ENCODE data around the gene ZNF76.
"Not testable (repeated sequence)": the region's sequence is repeated elsewhere in the genome, so short reads cannot be mapped to it uniquely, and the experiment has no call there.

Gene ZNF76

DNA sequence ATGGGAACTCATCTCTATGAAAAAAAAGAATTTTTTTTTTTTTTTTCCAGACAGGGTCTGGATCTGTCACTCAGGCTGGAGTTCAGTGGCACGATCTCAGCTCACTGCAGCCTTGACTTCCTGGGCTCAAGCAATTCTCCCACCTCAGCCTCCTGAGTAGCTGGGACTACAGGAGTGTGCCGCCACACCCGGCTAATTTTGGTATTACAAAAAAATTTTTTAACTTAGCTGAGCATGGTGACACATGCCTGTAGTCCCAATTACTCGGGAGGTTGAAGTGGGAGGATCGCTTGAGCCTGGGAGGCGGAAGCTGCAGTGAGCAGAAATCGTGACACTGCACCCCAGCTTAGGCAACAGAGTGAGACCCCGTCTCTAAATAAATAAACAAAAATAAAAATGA is 45.6 kb downstream of the ZNF76 start:
- Mint-ChIP-seq H3K27ac (peak overlapping the region; percentile 24), H3K4me3 (no peak overlapping the region), H3K4me1 (peaks cover 88% of the 10 kb centered on the region), H3K27me3 (no peaks in the 10 kb centered on the region), H3K9me3 (no peaks in the 10 kb centered on the region), H3K36me3 (peaks cover 70% of the 10 kb centered on the region)
- CTCF ChIA-PET, result interaction anchor here (0.8 to 1.7 kb wide), 4 partner anchors 10 to 37 kb away, joined by 3 to 7 read pairs (median 6); no protein-coding TSS in a partner anchor
- peak; percentile 38 for DNase-seq

- peaks cover 88% of the 10 kb centered on the region for H3K4me1 Mint-ChIP-seq
- not testable (repeated sequence) for DNase-seq, H3K9me3 Mint-ChIP-seq, H3K4me3 Mint-ChIP-seq, H3K27me3 Mint-ChIP-seq, H3K27ac Mint-ChIP-seq
- CTCF ChIA-PET, result interaction anchor here (5.9 kb wide), 1 partner anchor 9 kb away, joined by 57 read pairs; the partner anchor contains the start of gene DEF6
- peaks cover 75% of the 10 kb centered on the region for H3K36me3 Mint-ChIP-seq
These were observed 47.6 kb downstream of the ZNF76 start for GRCh38 chr6:35307138-35307537.

GRCh38 chr6:35308543-35308942 is 49.0 kb downstream of the ZNF76 start:
- CTCF ChIA-PET, result interaction anchor here (5.9 kb wide), 1 partner anchor 10 kb away, joined by 57 read pairs; the partner anchor contains the start of gene DEF6
- H3K27me3 Mint-ChIP-seq, H3K27ac Mint-ChIP-seq, H3K4me3 Mint-ChIP-seq, H3K9me3 Mint-ChIP-seq, DNase-seq: not testable (repeated sequence)
- H3K36me3 Mint-ChIP-seq, result peaks cover 73% of the 10 kb centered on the region
- peaks cover 86% of the 10 kb centered on the region for H3K4me1 Mint-ChIP-seq

- DNase-seq, result no peak
- Mint-ChIP-seq H3K27ac (peak overlapping the region; percentile 97), H3K27me3 (no peaks in the 10 kb centered on the region), H3K9me3 (no peaks in the 10 kb centered on the region), H3K36me3 (peaks cover 76% of the 10 kb centered on the region), H3K4me3 (peak overlapping the region; percentile 49), H3K4me1 (peaks cover 86% of the 10 kb centered on the region)
- CTCF ChIA-PET, result interaction anchor here (1.0 to 5.9 kb wide), 4 partner anchors 11 to 140 kb away, joined by 3 to 57 read pairs (median 6); partner anchors contain the start of gene DEF6
These were observed 50.2 kb downstream of the ZNF76 start for GRCh38 chr6:35309611-35310264.

DNA sequence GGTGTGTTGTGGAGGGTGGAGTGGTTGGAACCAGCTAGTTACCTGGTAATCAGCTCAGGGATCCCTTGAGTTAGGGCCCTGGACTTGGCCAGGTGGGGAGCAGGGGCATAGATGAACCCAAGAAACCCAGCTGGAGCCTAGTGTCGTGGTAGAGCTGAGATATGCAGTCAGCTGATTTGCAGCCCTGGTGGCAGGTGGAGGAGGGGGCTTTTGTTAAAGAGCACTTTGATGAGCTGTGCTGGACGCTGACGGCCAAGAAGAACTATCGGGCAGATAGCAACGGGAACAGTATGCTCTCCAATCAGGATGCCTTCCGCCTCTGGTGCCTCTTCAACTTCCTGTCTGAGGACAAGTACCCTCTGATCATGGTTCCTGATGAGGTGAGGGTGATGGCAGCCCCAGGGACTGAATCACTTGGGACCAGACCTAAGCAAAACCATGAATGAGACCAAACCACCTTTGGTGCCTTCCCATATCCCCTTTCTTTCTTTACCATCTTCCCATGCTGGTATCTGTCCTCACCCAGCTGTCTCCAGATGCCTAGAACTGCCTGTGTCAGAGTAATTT is 50.8 kb downstream of the ZNF76 start:
- Mint-ChIP-seq H3K27ac (peak overlapping the region; percentile 97), H3K4me3 (peak overlapping the region; percentile 49), H3K9me3 (no peaks in the 10 kb centered on the region), H3K36me3 (peaks cover 80% of the 10 kb centered on the region), H3K27me3 (no peaks in the 10 kb centered on the region), H3K4me1 (peaks cover 88% of the 10 kb centered on the region)
- CTCF ChIA-PET, result interaction anchor here (1.0 to 5.9 kb wide), 4 partner anchors 12 to 139 kb away, joined by 3 to 57 read pairs (median 6); partner anchors contain the start of gene DEF6
- DNase-seq, result peak; percentile 46

DNA sequence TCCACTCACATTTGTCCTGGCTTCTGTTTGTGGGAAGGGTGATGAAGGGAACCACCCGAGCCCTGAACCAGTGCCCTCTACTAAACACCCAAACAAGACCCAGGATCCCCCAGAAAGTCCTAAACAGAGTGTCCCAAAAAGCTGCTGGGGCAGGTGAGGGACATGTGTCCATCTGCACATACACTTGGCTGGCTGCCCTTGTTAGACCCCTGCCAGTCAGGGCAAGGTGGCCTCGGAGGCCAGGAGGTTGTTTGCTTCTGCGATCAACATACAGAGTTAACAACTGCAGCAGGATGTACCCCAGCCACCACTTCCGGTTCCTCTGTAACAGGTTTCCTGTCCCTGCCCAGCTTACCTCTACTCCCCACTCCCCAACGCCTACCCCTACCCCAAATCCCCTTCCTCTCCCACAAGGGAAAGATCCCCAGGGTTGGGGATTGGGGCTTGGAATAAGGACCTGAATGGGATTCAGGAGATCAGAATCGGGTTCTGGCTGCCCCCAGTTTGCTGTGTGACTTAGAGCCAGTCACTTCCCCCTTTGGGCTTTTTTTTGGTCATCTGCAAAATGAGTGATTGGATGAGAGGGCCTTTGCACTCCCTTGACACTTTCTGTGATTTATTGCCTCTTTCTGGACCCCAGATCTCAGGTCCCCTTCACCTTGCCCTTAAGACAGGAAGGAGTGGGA is 52.0 kb downstream of the ZNF76 start:
- peaks cover 86% of the 10 kb centered on the region for H3K36me3 Mint-ChIP-seq
- CTCF ChIA-PET, result interaction anchor here (1.5 to 5.9 kb wide), 3 partner anchors 10 to 16 kb away, joined by 3 to 57 read pairs (median 9); partner anchors contain the start of gene DEF6
- H3K4me1 Mint-ChIP-seq, result peaks cover 87% of the 10 kb centered on the region
- H3K27ac Mint-ChIP-seq, result peak overlapping the region; percentile 97
- no peaks in the 10 kb centered on the region for H3K27me3 Mint-ChIP-seq
- H3K9me3 Mint-ChIP-seq, result no peaks in the 10 kb centered on the region
- peak; percentile 76 for DNase-seq
- peak overlapping the region; percentile 62 for H3K4me3 Mint-ChIP-seq

GRCh38 chr6:35312076-35312800 is 52.7 kb downstream of the ZNF76 start:
- no peaks in the 10 kb centered on the region for H3K9me3 Mint-ChIP-seq
- H3K27ac Mint-ChIP-seq, result peak overlapping the region; percentile 97
- CTCF ChIA-PET, result interaction anchor here (1.5 to 5.9 kb wide), 2 partner anchors 9 to 14 kb away, joined by 3 to 57 read pairs; partner anchors contain the start of gene DEF6
- H3K36me3 Mint-ChIP-seq, result peaks cover 86% of the 10 kb centered on the region
- DNase-seq, result no peak
- peaks cover 85% of the 10 kb centered on the region for H3K4me1 Mint-ChIP-seq
- H3K27me3 Mint-ChIP-seq, result no peaks in the 10 kb centered on the region
- peak overlapping the region; percentile 62 for H3K4me3 Mint-ChIP-seq

DNA sequence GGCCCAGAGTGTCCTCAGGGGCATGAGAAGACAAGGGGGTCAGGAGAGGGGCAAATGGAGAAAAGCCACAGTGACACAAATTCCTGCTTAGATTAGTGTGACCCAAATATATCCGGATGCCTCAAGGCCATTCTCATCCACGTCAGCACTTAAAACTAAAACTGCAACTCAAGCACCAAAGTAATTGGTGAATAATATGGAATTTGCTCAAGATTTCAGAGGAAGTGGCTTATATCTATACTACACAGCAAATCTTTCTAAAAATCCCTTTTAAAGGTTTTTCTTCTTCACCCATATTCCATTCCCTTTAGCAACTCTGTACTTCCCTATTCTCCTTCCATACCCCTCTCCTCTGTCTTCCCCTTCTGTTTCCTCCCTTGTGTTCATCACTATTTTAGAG is 53.3 kb downstream of the ZNF76 start:
- Mint-ChIP-seq H3K36me3 (peaks cover 87% of the 10 kb centered on the region), H3K4me1 (peaks cover 83% of the 10 kb centered on the region), H3K9me3 (no peaks in the 10 kb centered on the region), H3K27me3 (no peaks in the 10 kb centered on the region), H3K4me3 (peak overlapping the region; percentile 62), H3K27ac (peak overlapping the region; percentile 97)
- DNase-seq, result no peak
- CTCF ChIA-PET, result interaction anchor here (1.5 to 5.9 kb wide), 2 partner anchors 8 to 14 kb away, joined by 3 to 57 read pairs; partner anchors contain the start of gene DEF6

GRCh38 chr6:35317483-35318195 is 58.1 kb downstream of the ZNF76 start:
- H3K4me1 Mint-ChIP-seq, result peaks cover 43% of the 10 kb centered on the region
- no peaks in the 10 kb centered on the region for H3K9me3 Mint-ChIP-seq
- H3K4me3 Mint-ChIP-seq, result no peak overlapping the region
- no peak for DNase-seq
- CTCF ChIA-PET, result interaction anchor here (0.5 to 1.2 kb wide), 3 partner anchors 9 to 16 kb away, joined by 3 to 4 read pairs (median 3); no protein-coding TSS in a partner anchor
- H3K27me3 Mint-ChIP-seq, result no peaks in the 10 kb centered on the region
- H3K36me3 Mint-ChIP-seq, result peaks cover 83% of the 10 kb centered on the region
- peak overlapping the region; percentile 11 for H3K27ac Mint-ChIP-seq

- CTCF ChIA-PET, result interaction anchor here (1.0 kb wide), 1 partner anchor 9 kb away, joined by 3 read pairs; no protein-coding TSS in a partner anchor
- DNase-seq, result no peak
- H3K4me1 Mint-ChIP-seq, result peaks cover 36% of the 10 kb centered on the region
- H3K27ac Mint-ChIP-seq, result no peak overlapping the region
- no peak overlapping the region for H3K4me3 Mint-ChIP-seq
- peaks cover 81% of the 10 kb centered on the region for H3K36me3 Mint-ChIP-seq
- H3K9me3 Mint-ChIP-seq, result no peaks in the 10 kb centered on the region
- no peaks in the 10 kb centered on the region for H3K27me3 Mint-ChIP-seq
These were observed 58.9 kb downstream of the ZNF76 start for GRCh38 chr6:35318196-35319171.

GRCh38 chr6:35319346-35320030 is 60.0 kb downstream of the ZNF76 start:
- CTCF ChIA-PET, result no interaction called here
- Mint-ChIP-seq H3K27ac (no peak overlapping the region), H3K9me3 (no peaks in the 10 kb centered on the region), H3K27me3 (no peaks in the 10 kb centered on the region), H3K4me3 (no peak overlapping the region), H3K4me1 (peaks cover 27% of the 10 kb centered on the region), H3K36me3 (peaks cover 72% of the 10 kb centered on the region)
- DNase-seq, result no peak

- Mint-ChIP-seq H3K9me3 (no peaks in the 10 kb centered on the region), H3K36me3 (peaks cover 71% of the 10 kb centered on the region), H3K4me1 (peaks cover 22% of the 10 kb centered on the region), H3K27me3 (no peaks in the 10 kb centered on the region), H3K4me3 (no peak overlapping the region), H3K27ac (peak overlapping the region; percentile 52)
- no peak for DNase-seq
- CTCF ChIA-PET, result no interaction called here
These were observed 60.5 kb downstream of the ZNF76 start for GRCh38 chr6:35320031-35320410.
